Stimulated activated CD4-positive, alpha-beta T cell treated with anti-CD3 and anti-CD28 coated beads, Interleukin-1b, Interleukin-23, amount 100 ng/mL, for 1 hour (primary cell): ENCODE data around the gene SNHG17.
"Not testable (repeated sequence)": the region's sequence is repeated elsewhere in the genome, so short reads cannot be mapped to it uniquely, and the experiment has no call there.

Source experiments
- DNase-seq, 2 donors: peaks; one replicate each; pipeline ENCODE4 v3.0.0-alpha.2; 2020; ENCODE audit warnings: low read depth in 2 of 2

Gene SNHG17

GRCh38 chr20:38434770-38435554, at the start of gene SNHG17:
Gene SNHG17, minus strand, starts transcription at chr20:38435328.
- peak; percentile 75 to 87 for DNase-seq

- DNase-seq, result no peak
Measured at GRCh38 chr20:38479596-38479995, 44.5 kb upstream of the SNHG17 start.

DNA sequence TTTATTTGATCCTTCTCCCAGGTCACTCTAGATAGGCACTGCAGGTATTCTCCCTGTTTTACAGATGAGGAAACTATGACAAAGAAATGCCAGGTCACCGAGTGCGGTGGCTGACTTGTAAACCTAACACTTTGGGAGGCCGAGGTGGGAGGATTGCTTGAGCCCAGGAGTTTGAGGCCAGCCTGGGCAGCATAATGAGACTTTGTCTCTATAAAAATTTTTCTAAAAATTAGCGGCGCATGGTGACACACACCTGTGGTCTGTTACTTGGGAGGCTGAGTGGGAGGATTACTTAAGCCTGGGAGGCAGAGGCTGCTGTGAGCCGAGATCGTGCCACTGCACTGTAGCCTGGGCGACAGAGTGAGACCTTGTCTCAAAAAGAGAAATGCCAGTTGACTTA, 42.6 kb upstream of the SNHG17 start:
- no peak for DNase-seq

DNA sequence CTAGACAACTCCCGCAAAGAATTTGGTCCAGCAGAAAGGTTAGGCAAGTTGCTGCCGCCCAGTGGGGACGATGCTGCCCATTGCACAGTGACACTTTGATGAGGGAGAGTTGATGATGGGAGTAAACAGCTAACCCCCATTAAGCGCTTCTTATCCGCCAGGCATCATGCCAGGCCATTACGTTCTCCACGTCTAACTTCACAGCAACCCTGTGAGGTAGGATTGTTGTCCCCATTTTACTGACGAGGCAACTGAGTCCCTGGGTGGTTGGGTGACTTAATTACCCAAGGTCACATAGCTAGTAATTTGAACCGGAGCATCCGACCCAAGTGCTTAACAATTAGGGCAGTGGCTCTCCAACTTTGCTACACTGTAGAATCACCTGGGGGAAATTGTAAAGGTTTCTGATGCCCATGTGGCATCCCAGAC, 38.3 kb upstream of the SNHG17 start:
- no peak for DNase-seq

DNA sequence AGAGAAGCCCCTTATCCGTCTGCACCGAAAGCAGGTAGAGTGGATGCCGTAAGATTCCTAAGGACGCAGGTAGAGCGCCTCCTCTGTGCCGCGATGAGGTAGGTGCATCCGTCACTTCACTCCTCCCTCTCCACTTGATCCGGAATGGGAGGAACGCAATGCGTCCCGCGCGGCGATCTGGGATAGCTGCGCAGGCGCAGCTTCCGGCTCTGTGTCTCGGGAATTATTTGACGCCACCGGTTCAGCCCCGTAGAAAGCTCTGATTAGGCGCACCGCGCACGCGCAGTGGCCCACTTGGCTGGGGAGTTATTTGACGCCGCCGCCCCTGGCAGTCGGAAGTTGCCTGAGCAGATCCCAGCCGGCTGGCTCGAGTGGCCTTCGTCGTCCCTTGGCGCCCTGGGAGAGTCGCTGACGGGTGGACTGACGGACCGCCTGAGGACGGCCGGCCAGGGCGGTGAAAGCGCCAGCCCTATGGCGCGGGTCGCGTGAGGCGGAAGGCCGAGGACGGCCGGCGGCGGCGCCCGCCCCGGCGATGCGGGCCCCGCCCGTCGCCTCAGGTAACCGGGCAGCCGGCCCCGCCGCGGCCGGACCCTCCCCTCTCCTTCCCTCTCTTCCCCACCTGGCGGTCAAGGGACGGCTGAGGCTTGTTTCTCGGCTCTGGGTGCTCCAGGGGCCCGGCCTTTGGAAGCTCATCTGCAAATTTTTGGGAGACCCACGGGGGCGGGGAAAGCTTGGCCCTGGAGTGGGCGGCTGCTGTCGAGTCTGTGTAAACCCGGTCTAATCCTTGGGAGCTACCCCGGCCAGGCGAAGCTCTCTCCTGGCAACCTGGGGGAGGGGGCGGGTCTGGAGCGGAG, 37.6 kb upstream of the SNHG17 start, which contains the start of gene RALGAPB:
Gene RALGAPB, plus strand, starts transcription at position 331 of the 854 bp plus-strand sequence. CDS start 15,590 bp downstream, outside the sequence.
- peak; percentile 96 to 97 for DNase-seq

DNA sequence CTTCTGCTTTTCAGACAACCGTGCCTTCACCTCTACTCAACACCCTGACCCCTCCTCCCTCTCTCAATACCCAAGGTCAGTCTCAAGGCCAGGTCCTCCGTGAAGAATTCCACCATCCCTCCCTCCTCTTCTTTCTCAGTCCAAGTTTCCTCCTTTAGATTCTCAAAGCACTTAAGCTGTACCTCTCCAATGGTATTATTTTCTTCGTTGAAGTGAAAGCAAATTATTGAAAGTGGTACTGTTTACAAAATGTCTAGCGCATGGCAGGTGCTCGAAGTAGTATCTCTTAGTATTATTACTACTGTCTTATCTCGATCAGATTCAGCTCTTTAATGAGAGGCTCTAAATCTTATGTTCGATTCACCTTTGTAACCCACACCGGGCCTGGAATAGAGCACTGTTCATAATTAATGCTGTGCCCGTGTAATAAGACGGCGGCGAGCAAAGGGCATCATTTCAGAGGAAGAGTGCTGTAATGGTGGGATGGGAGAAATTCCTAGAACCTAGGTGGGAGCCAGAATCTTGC, 36.9 kb upstream of the SNHG17 start:
- no peak for DNase-seq

- no peak for DNase-seq
Measured at GRCh38 chr20:38471245-38471644, 36.1 kb upstream of the SNHG17 start.

GRCh38 chr20:38466983-38467382, 31.9 kb upstream of the SNHG17 start:
- DNase-seq, result no peak

DNA sequence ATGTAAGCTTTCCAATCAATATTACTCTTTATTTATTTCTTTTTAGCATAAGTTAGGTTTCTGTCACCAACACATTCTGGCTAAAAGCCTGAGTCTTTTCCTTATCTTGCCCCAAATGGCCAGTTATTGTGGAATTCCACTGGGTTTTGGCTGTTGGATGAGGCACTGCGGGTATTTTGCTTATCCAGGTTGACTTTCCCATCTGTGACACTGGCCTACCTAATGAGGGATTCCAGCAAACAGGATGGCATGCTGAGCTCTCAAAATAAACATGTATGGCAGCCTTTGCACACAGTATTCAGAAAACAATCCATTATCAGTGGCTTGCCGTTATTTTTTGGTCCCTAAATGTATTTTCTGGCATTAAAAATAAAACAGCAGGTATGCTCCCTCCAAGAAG, 31.0 kb upstream of the SNHG17 start:
- no peak for DNase-seq

- DNase-seq, result not testable (repeated sequence)
Measured at GRCh38 chr20:38461569-38461968, 26.4 kb upstream of the SNHG17 start.

DNA sequence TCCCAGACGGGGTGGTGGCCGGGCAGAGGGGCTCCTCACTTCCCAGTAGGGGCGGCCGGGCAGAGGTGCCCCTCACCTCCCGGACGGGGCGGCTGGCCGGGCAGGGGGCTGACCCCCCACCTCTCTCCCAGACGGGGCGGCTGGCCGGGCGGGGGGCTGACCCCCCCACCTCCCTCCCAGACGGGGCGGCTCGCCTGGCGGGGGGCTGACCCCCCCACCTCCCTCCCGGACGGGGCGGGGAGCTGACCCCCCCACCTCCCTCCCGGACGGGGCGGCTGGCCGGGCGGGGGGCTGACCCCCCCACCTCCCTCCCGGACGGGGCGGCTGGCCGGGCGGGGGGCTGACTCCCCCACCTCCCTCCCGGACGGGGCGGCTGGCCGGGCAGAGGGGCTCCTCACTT, 26.0 kb upstream of the SNHG17 start:
- not testable (repeated sequence) for DNase-seq

- DNase-seq, result not testable (repeated sequence)
Measured at GRCh38 chr20:38460631-38461030, 25.5 kb upstream of the SNHG17 start.

GRCh38 chr20:38460040-38460623, 25.0 kb upstream of the SNHG17 start:
- DNase-seq, result no peak

GRCh38 chr20:38458314-38458713, 23.2 kb upstream of the SNHG17 start:
- no peak for DNase-seq

DNA sequence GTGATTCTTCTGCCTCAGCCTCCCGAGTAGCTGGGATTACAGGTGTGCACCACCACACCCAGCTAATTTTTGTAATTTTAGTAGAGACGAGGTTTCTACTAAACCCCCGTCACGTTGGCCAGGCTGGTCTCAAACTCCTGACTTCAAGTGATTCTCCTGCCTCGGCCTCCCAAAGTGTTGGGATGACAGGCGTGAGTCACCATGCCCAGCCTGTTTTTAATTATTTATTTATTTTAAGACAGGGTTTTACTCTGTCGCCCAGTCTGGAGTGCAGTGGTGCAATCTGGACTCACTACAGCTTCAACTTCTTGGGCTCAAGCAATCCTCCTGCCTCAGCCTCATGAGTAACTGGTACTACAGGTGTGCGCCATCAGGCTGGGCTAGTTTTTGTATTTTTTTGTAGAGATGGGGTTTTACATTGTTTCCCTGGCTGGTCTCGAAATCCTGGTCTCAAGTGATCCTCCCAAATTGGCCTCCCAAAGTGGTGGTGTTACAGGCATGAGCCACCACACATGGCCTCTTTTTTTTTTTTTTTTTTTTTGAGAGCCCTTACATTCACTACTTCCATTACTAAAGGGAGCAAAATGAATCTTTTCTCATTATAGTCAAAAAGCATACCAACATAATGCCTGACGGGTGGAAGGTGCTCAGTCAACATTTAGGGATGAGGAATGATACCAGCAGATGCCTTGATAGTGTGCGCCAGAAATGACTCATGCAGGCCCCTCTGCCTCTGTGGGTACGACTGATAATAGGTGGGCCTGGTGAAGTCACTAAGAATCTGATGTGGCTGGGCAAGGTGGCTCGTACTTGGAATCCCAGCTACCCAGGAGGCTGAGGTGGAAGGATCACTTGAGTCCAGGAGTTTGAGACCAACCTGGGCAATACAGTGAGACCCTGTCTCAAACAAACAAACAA, 19.7 kb upstream of the SNHG17 start:
- DNase-seq, result no peak

DNA sequence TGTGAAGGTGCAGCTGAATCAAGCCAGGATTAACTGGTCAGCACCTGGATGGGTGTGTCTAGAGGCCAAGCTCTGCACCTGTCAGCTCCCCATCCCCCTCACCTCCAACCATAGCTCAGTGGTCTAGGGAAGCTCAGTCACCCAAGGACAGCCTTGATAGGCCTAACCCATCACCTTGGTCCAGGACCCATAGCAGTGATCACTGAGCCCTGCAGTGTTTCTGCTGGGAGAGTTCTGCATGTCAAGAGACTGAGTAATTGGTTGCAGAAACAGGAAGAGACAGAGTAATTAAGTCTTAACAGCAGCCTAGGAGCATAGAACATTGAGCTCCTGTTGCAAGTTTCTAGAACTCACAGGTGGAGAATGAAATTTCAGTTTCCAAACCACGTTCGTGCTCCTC, 18.8 kb upstream of the SNHG17 start:
- no peak for DNase-seq

GRCh38 chr20:38452880-38453624, 17.9 kb upstream of the SNHG17 start:
- DNase-seq, result no peak

DNA sequence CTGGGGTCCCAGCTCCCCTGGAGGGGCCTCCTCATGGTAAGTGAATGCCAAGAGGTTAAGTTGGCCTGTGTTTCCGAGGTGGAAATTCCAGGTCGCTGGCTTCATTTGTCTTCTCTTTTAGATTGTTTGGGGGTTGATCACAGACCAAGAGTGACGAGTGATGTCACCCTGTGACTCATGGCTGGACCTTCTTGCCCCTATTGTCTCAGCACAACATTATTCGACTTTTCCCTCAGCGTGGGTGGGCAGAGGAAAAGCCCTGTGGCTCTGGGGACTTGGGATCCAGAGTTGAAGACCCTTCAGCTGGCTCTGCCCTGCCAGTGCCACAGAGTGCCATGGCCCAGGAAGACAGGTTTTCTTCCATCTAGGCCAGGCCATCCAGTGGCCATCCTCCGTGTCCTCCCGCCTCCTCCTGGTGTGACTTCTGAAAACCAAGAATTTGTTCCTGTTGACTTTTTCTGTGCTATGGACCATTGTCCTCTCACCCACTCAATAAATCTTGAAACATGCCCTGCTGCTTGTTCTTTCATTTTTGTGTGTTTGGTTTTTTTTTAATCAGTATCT, 15.4 kb upstream of the SNHG17 start:
- no peak for DNase-seq

GRCh38 chr20:38449046-38449445, 13.9 kb upstream of the SNHG17 start:
- DNase-seq, result no peak
